SK-N-SH (cell line): ENCODE results near the gene THBS2.

ENCODE experiments used
- FOXJ3 ChIP-seq: sonication (generic); formaldehyde crosslinking; IDR thresholded peaks from 2 replicates; pipeline ENCODE4 v1.5.1; 2020; ENCODE audit warnings: mild to moderate bottlenecking, missing genetic modification reagents
- GABPA ChIP-seq: IDR thresholded peaks from 2 replicates; pipeline ENCODE4 v1.4.0; 2012; ENCODE audit warnings: low read depth, mild to moderate bottlenecking
- GATA2 ChIP-seq: sonication (generic); formaldehyde crosslinking; IDR thresholded peaks from 2 replicates; pipeline ENCODE4 v1.5.0; 2020; ENCODE audit warnings: mild to moderate bottlenecking, missing genetic modification reagents
- NRF1 ChIP-seq: IDR thresholded peaks from 2 replicates; pipeline ENCODE4 v1.6.1; 2012; ENCODE audit warnings: low read depth, mild to moderate bottlenecking, low read length
- TF ChIP-seq, protein P1 (sequence below): fragments of 200-600 bp; sonication (generic); IDR thresholded peaks from 2 replicates; pipeline ENCODE4 v1.6.1; 2017; ENCODE audit warnings: antibody characterized with exemption, mild to moderate bottlenecking, moderate library complexity

DNA sequence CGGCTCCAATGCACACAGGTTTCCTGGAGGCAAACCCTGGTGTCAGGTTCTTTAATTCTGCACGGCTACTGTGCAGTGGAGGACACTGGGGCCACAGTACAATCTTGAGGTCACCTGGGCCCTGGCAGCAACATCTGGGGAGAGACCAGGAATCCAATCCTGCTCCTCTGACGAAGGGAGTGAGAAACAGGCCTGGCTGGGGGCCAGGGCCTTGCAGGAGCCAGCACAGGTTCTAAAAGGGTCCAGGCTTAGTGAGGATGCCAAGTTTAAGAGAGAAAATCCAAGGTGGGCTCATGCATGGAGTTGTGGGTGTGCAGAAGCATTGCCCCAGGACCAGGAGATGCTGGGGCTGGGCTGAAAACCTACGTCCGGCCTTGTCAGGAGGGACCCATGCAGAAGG, 12.6 kb upstream of the THBS2 start:
- TF ChIP-seq GABPA: no peak
- TF ChIP-seq, protein P1, sequence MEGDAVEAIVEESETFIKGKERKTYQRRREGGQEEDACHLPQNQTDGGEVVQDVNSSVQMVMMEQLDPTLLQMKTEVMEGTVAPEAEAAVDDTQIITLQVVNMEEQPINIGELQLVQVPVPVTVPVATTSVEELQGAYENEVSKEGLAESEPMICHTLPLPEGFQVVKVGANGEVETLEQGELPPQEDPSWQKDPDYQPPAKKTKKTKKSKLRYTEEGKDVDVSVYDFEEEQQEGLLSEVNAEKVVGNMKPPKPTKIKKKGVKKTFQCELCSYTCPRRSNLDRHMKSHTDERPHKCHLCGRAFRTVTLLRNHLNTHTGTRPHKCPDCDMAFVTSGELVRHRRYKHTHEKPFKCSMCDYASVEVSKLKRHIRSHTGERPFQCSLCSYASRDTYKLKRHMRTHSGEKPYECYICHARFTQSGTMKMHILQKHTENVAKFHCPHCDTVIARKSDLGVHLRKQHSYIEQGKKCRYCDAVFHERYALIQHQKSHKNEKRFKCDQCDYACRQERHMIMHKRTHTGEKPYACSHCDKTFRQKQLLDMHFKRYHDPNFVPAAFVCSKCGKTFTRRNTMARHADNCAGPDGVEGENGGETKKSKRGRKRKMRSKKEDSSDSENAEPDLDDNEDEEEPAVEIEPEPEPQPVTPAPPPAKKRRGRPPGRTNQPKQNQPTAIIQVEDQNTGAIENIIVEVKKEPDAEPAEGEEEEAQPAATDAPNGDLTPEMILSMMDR: no peak
- TF ChIP-seq NRF1: no peak
- no peak for TF ChIP-seq FOXJ3
- TF ChIP-seq GATA2 (CRISPR knock-in tag): no peak
